Upper lobe of right lung (tissue), 1 donor: ENCODE measurements around the gene NQO2. TPM values are rescaled to one million over a fixed set of nuclear protein-coding genes. Genes with fewer than 3 reads are reported as not detected.

Source experiments
- ATAC-seq: fragments of 200-7000 bp; cut with Tn5 transposase; one replicate; pipeline ENCODE4 v1.9.1; 2020; ENCODE audit warnings: mild to moderate bottlenecking, moderate library complexity
- DNase-seq: peaks from one replicate; pipeline ENCODE4 v3.0.0-alpha.2; 2020
- H3K27ac ChIP-seq: fragments of 200-600 bp; one replicate; pipeline ENCODE4 v1.8.0; 2022
- H3K27me3 ChIP-seq: fragments of 200-600 bp; one replicate; pipeline ENCODE4 v1.8.0; 2022; ENCODE audit warnings: mild to moderate bottlenecking
- H3K36me3 ChIP-seq: fragments of 200-600 bp; one replicate; pipeline ENCODE4 v1.8.0; 2022
- H3K4me1 ChIP-seq: fragments of 200-600 bp; one replicate; pipeline ENCODE4 v1.8.0; 2022
- H3K4me3 ChIP-seq: fragments of 200-600 bp; one replicate; pipeline ENCODE4 v1.8.0; 2022; ENCODE audit warnings: mild to moderate bottlenecking
- H3K9me3 ChIP-seq: fragments of 200-600 bp; one replicate; pipeline ENCODE4 v1.8.0; 2022
- intact Hi-C: fragments of 100-400 bp; cut with DNase I; formaldehyde crosslinking; loops from one replicate; pipeline ENCODE4 v1.11.0; 2022
- long read RNA-seq: library from polyadenylated mRNA; unstranded; transcript quantifications from one replicate; pipeline ENCODE4 v2.0.0, GENCODE V29; 2021
- total RNA-seq: library from RNA; stranded (reverse); fragmentation: NEBNext Ultra II Directional; extraction: Animal tissue kit (Norgen Biotek cat#: 25700); gene quantifications from one replicate; pipeline ENCODE4 v1.2.1, GENCODE V29; 2021
- TF ChIP-seq, protein P1 (sequence below): fragments of 200-600 bp; IDR thresholded peaks from one replicate; pipeline ENCODE4 v1.8.0; 2022; ENCODE audit warnings: antibody characterized with exemption
- donor health status: DM: no; HTN: yes; CAD: no; lungs with severe emphysema.

NQO2 gene, protein sequence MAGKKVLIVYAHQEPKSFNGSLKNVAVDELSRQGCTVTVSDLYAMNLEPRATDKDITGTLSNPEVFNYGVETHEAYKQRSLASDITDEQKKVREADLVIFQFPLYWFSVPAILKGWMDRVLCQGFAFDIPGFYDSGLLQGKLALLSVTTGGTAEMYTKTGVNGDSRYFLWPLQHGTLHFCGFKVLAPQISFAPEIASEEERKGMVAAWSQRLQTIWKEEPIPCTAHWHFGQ
- total RNA-seq: 20.6 TPM
- long read RNA-seq, full-length matches to known transcripts: 9 of 22 reads
- long read RNA-seq, partial matches to known transcripts: 0 of 22 reads
- long read RNA-seq, other reads (novel, unspliced or antisense): 13 of 22 reads

DNA sequence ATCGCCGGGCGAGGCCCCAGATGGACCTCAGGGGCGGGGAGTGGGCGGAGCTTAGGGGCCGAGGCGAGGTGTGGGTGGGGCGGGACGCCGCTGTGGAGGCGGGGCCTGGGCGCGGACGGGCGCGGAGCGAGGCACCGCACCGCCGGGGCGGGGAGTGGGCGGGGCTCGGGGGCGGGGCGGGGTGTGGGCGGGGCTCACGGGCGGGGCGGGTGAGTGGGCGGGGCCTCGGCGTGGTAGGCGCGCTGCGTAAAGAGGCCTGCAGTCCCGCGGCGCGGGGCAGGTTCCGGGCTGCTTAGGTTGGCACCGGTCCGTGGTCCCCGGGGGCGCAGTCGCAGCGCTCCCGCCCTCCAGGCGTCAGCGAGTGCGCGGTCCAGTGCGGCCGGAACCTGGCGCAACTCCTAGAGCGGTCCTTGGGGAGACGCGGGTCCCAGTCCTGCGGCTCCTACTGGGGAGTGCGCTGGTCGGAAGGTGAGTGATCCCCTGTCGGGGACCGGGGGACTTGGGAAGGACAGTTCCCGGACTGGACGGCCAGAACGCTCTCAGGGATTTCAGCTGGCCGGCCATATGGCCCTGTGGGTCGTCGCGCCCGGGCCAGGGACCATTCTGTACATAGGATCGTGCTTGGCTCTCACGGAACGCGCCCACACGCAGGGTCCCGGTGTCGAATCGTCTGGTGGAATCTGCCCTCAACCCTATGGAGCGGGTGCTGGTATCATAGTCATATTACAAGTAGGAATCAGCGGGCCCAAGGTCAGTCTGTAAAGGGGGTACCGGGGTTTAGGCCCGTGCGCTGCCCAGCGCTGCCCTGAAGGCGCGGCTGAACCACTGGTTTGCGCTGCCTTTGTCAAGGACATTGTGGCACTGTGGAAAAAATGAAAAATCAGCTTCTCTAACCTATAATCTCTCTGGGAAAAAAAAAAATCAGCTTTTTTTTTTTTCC is at the start of gene NQO2:
TSS of gene NQO2 (plus strand) at position 277 of the 940 bp plus-strand sequence. CDS start 6,659 bp downstream, outside the sequence.
- H3K9me3 ChIP-seq: no peaks in the 10 kb centered on the region
- peaks cover 6% of the 10 kb centered on the region for H3K36me3 ChIP-seq
- H3K27ac ChIP-seq: peak within 1 kb of the TSS; percentile 89
- no peaks in the 10 kb centered on the region for H3K27me3 ChIP-seq
- peak within 1 kb of the TSS; percentile 75 for H3K4me3 ChIP-seq
- TF ChIP-seq, protein P1, sequence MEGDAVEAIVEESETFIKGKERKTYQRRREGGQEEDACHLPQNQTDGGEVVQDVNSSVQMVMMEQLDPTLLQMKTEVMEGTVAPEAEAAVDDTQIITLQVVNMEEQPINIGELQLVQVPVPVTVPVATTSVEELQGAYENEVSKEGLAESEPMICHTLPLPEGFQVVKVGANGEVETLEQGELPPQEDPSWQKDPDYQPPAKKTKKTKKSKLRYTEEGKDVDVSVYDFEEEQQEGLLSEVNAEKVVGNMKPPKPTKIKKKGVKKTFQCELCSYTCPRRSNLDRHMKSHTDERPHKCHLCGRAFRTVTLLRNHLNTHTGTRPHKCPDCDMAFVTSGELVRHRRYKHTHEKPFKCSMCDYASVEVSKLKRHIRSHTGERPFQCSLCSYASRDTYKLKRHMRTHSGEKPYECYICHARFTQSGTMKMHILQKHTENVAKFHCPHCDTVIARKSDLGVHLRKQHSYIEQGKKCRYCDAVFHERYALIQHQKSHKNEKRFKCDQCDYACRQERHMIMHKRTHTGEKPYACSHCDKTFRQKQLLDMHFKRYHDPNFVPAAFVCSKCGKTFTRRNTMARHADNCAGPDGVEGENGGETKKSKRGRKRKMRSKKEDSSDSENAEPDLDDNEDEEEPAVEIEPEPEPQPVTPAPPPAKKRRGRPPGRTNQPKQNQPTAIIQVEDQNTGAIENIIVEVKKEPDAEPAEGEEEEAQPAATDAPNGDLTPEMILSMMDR: no peak
- ATAC-seq (peak; percentile 96), DNase-seq (peak; percentile 98)
- peaks cover 11% of the 10 kb centered on the region for H3K4me1 ChIP-seq
- intact Hi-C loops: loop anchor here (2.0 kb wide), 1 partner anchor 55 kb away; no protein-coding TSS in a partner anchor

DNA sequence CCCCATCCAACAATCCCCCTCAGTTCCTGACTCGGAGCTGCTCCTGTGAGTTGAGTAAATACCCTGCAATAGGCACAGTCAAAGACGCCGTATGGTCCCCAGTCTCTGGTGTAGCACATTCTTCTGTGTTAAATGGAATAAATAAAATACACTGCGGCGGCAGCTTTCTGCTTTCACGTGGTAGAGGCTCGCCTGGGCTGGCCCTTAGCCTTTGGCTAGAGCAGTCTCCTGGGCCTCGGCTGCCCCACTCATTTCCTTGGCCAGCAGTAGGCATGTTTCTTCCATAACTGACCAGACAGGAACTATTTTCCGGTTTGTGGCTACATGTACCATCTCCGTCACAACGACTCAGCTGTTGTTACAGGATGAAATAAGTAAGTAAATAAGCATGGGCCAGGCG is 49.0 kb upstream of the NQO2 start:
- no peak for ATAC-seq
- no peaks in the 10 kb centered on the region for H3K27me3 ChIP-seq
- H3K27ac ChIP-seq: no peak overlapping the region
- H3K4me3 ChIP-seq: no peak overlapping the region
- peaks cover 11% of the 10 kb centered on the region for H3K4me1 ChIP-seq
- TF ChIP-seq, protein P1: no peak
- H3K9me3 ChIP-seq: no peaks in the 10 kb centered on the region
- DNase-seq: no peak
- intact Hi-C loops: no loop called here
- peaks cover 53% of the 10 kb centered on the region for H3K36me3 ChIP-seq

DNA sequence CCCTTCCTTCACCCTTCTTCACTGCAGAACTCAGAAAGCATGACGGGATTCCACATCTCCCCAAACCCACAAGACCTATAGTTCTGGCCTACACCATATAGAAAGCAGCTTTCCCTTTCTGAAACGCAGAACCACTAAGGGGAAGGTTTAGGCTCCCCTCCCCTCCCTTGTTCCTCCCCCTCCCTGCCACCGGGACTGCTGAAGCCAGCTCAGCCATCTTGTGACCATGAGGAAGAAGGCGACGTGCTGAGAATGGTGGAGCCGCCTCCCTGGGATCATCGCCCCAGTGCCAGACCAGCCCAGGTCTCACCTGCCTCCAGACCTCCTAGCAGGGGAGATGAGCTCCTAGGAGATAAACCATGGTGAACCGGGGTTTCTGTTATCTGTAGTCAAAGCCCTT is 48.0 kb upstream of the NQO2 start:
- TF ChIP-seq, protein P1: no peak
- ATAC-seq (peak; percentile 70), DNase-seq (no peak)
- Histone ChIP-seq H3K27me3 (no peaks in the 10 kb centered on the region), H3K9me3 (no peaks in the 10 kb centered on the region), H3K27ac (peak overlapping the region; percentile 12), H3K36me3 (peaks cover 58% of the 10 kb centered on the region), H3K4me1 (peaks cover 12% of the 10 kb centered on the region), H3K4me3 (no peak overlapping the region)
- intact Hi-C loops: no loop called here

DNA sequence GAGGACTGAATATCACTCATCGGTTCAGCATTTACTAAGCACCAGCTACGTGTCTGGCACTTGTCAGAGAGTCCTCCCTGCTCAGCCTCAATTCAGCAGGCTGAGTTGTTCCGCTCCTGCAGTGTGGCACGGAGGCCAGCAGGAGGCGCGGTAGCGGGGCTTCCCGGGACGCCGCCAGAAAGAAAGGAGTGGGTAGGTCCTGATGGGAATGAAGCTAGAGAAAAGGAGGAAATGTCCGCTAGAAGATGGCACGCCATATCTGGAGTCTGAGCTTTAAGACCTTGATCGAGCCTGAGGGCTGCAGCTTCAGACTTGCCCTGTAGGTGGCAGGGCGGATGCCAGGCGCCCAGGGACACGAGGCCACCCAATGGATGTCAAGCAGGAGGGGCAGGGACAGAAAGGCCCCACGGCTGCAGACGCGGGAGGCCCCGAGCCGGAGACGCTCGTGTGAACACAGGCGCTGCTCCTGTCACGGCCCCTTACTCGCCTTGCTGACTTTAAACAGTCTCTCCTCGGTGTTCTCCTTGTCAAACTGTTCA is 47.1 kb upstream of the NQO2 start:
- Histone ChIP-seq H3K9me3 (no peaks in the 10 kb centered on the region), H3K4me1 (peaks cover 21% of the 10 kb centered on the region), H3K27me3 (no peaks in the 10 kb centered on the region), H3K4me3 (no peak overlapping the region), H3K27ac (peak overlapping the region; percentile 12), H3K36me3 (peaks cover 52% of the 10 kb centered on the region)
- ATAC-seq: peak; percentile 95
- peak; percentile 88 for DNase-seq
- intact Hi-C loops: no loop called here
- TF ChIP-seq, protein P1: peak; percentile 97

GRCh38 chr6:2953098-2953497 is 46.6 kb upstream of the NQO2 start:
- H3K4me3 ChIP-seq: no peak overlapping the region
- peaks cover 47% of the 10 kb centered on the region for H3K36me3 ChIP-seq
- no peaks in the 10 kb centered on the region for H3K27me3 ChIP-seq
- intact Hi-C loops: no loop called here
- H3K27ac ChIP-seq: peak overlapping the region; percentile 12
- peaks cover 25% of the 10 kb centered on the region for H3K4me1 ChIP-seq
- DNase-seq: no peak
- ATAC-seq: no peak
- no peaks in the 10 kb centered on the region for H3K9me3 ChIP-seq
- TF ChIP-seq, protein P1: no peak
